A172 (cell line): ENCODE data around the gene USP14. TPM values are rescaled to one million over a fixed set of nuclear protein-coding genes. Genes with fewer than 3 reads are reported as not detected.

Experiments used
- DNase-seq: peaks from one replicate; pipeline ENCODE4 v3.0.0-alpha.2; 2015; ENCODE audit warnings: low spot score
- total RNA-seq: library from RNA; depleted of rRNA; stranded (reverse); fragments of >200 nt; shearing (Covaris generic); gene quantifications from 2 replicates; pipeline ENCODE4 v1.2.3, GENCODE V29; 2014

The USP14 gene
- total RNA-seq, 1 experiment from 2014 or later = 54.2 TPM

- DNase-seq = no peak
These were observed 1.6 kb downstream of the USP14 start for GRCh38 chr18:159933-160332.

- peak; percentile 13 for DNase-seq
These were observed 2.6 kb downstream of the USP14 start for GRCh38 chr18:160831-161570.

GRCh38 chr18:172361-172760 lies 14.0 kb downstream of the USP14 start:
- DNase-seq = no peak

GRCh38 chr18:179499-179898 lies 21.1 kb downstream of the USP14 start:
- no peak for DNase-seq

- DNase-seq = no peak
These were observed 23.4 kb downstream of the USP14 start for GRCh38 chr18:181711-182110.

GRCh38 chr18:183769-184168 lies 25.4 kb downstream of the USP14 start:
- peak; percentile 17 for DNase-seq

- DNase-seq = no peak
These were observed 30.9 kb downstream of the USP14 start for GRCh38 chr18:189254-189653.

GRCh38 chr18:191725-192124 lies 33.4 kb downstream of the USP14 start:
- DNase-seq = no peak

- no peak for DNase-seq
These were observed 34.4 kb downstream of the USP14 start for GRCh38 chr18:192801-193200.

GRCh38 chr18:195651-196050 lies 37.3 kb downstream of the USP14 start:
- no peak for DNase-seq

GRCh38 chr18:199214-199613 lies 40.9 kb downstream of the USP14 start:
- DNase-seq = no peak

GRCh38 chr18:199768-200167 lies 41.4 kb downstream of the USP14 start:
- DNase-seq = no peak

- no peak for DNase-seq
These were observed 51.7 kb downstream of the USP14 start for GRCh38 chr18:210075-210474.

- DNase-seq = no peak
These were observed 52.4 kb downstream of the USP14 start for GRCh38 chr18:210733-211132.

GRCh38 chr18:211582-211981 lies 53.2 kb downstream of the USP14 start:
- DNase-seq = no peak

- DNase-seq = no peak
These were observed 54.4 kb downstream of the USP14 start for GRCh38 chr18:212780-213179.

- DNase-seq = no peak
These were observed 55.1 kb downstream of the USP14 start for GRCh38 chr18:213505-213904.

- no peak for DNase-seq
These were observed 55.6 kb downstream of the USP14 start for GRCh38 chr18:213966-214365.

- DNase-seq = no peak
These were observed 57.2 kb downstream of the USP14 start for GRCh38 chr18:215448-216010.

- DNase-seq = no peak
These were observed 59.4 kb downstream of the USP14 start for GRCh38 chr18:217532-218336.

- DNase-seq = no peak
These were observed 62.4 kb downstream of the USP14 start for GRCh38 chr18:220708-221107.

- DNase-seq = no peak
These were observed 67.4 kb downstream of the USP14 start for GRCh38 chr18:225745-226144.

GRCh38 chr18:227374-227773 lies 69.0 kb downstream of the USP14 start:
- DNase-seq = no peak
